NCI-H2196 (cell line): Measurements from ENCODE around the gene BCAR1.
"Not testable (repeated sequence)": the region's sequence is repeated elsewhere in the genome, so short reads cannot be mapped to it uniquely, and the experiment has no call there.

Experiments
- DNase-seq: peaks from one replicate; lab custom pipeline; 2025; ENCODE audit not compliant: unreplicated experiment; lab: John Stamatoyannopoulos, UW

Gene BCAR1

DNA sequence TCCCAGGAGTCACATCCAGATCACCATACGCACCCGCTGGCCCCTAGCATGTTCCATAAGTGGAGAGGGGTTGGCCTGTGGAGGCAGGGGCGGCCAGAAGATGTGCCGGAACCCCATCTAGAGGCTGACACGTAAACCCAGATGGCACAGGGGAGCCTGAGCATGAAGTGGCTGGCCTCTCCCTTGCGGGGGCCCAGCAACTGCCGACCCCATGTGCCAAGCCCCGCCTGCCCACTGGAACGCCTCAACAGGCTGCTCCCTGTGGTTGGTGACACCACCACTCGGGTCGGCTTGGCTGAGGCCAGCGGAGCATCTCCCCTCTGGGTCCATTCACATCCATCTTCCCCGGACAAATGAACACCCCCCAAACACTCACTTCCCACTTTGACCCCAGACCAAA lies 9.5 kb downstream of the BCAR1 start:
- DNase-seq: no peak

DNA sequence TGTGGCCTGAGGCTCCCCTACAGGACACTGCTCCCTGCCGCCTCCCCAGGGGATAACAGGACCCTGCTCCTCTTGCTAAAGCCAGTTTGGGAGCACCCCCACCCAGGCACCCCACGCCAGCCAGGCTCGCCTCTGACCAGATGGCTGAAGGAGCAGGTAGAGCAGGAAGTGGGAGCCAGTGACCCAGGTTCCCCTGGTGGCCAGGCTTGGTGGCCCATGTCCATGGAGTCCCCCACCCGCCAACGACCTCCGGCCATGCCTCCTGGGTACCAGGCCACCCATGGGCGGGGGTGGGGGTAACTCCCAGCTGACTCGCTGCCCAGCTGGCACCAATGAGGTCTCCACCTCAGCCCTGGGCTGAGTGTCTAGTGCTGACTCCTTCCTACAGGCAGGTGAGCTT lies 10.0 kb downstream of the BCAR1 start:
- no peak for DNase-seq

- not testable (repeated sequence) for DNase-seq
Measured at GRCh38 chr16:75240633-75241032, 10.8 kb downstream of the BCAR1 start.

DNA sequence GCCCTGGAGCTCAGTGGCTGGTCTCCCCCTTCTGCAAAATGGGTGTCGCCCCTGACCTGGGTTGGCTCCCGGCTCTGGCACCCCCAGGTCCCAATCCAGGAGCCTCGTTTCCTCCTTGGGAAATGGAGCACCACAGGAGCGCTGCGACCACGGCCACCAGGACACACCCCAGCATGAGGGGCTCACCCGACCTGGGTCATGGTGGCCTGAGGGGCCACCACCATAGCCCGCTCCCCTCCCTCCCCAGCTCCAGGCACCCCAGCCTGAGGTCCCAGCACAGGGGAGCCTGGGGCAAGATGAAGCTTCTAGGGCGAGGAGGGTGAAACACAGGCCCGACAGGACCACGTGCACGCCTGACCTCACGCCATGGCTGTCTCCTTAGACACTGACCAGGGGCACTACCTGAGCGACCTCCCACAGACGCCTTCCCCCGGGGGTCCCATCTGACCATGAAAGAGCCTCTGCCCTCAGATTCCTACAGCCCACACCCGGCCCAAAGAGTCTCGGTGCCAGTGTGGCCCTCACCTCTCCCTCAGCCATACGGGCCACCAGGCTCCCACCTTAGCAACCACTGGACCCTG lies 11.8 kb downstream of the BCAR1 start:
- DNase-seq: no peak

DNA sequence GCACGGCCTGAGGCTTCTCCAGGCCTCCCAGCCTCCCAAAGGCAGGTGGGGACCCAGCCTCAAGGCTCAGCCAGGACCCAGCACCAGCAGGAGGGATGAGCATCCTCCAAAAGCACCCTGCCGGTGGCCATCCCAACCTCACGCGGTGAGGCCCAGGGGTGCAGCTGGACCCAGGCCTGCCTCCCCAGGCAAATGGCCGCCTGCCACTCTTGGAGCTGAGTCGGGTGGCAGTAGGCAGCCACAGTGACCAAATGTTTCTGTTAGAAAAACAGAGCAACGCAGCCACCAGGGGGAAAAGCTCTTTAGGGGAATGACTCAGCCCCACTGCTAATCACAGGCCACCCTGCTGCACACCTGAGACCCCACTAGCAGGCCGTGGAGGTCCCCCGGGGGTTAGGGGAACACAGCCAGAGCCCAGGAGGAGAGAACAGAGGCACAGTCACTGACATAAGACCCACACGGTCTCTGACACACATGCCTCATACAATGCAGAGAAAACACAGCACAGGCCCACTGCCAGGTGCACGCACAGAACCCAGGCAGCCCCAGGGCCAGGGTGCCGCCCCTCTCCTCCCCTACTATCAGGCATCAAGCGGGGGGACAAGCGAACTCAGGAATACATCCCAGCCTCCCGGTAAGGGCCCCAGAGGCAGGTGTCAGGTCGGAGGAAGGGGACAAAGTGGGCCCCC lies 12.4 kb downstream of the BCAR1 start:
- DNase-seq: no peak

GRCh38 chr16:75238132-75238852 lies 13.1 kb downstream of the BCAR1 start:
- no peak for DNase-seq

DNA sequence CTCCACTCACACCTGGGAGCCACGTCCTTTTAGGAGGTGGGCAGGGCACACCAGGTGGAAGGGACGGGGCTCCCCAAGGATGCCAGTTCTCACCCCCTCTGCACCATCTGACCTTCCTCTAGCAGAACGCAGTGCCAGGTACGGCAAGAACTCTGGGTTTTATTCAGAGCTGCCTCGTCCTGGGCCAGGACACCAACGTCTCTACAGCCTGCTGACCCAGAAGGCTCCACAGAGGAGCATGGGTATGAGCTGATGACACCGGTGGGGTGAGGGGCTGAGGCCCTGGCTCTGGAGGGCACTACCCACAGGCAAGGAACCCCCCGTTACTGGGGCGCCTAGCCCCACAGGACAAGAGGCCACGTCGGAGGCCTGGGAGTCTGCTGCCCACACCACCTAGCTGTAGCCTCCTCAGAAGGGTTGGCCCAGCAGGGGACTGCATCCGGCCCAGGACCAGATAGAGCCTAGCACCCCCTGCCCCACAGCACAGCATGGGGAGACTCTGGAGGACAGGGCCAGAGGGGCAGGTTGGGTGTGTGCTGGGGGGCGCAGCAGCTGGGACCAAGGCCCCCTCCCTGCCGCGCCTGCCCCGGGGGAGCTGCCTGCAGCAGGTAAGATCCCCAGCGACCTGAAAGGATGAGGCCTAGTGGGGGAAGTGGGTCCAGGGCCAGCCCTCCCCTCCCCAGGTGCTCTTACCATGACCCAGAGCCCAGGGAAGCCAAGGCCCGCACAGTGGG lies 13.9 kb downstream of the BCAR1 start:
- no peak for DNase-seq

DNA sequence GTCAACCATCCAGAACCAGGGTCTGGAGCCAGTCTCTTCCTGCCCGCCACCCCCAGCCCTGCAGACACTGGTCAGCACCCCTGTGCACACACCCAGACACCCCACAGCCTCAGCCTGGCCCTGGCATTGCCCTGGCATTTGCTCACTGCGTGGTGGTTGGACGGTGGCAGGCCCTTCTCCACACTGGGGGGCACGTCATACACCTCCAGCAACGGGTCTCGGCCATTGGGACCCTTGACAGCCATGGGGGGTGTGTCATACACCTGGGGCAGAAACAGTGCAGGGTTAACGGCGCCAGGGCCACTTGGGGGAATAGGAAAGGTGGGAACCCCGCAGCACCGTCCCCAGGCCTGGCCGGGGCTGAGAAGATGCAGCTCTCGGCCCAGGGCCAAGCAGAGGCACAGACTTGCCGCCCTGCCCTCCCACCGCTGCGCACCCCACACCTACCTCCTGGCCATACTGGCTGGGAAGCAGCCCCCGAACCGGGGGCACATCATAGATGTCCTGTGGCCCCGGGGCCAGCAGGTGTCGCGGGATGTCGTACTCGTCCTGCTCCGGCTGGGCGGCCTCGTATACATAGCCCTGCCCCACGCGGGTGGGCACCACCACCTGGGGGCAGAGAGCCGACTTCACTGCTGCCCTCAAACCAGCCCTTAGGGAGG lies 14.6 kb downstream of the BCAR1 start:
- DNase-seq: no peak

DNA sequence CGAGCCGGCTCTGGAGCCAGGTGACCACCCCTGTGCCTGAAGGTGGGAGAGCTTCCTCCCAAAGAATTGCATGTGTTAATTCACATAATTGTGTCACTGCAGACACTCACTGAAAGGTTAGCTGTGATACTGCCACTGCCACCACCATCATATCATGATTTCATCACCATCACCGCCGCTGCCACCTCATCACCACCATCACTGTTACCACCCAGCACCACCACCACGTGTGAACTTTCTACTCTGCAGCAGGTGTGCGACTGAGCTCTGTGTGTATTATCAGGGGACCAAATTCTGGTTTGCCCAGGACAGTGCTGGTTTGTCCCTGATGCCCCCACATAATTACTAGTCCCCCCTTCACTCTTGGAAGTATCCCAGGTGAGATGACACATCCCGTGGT lies 15.2 kb downstream of the BCAR1 start:
- no peak for DNase-seq

DNA sequence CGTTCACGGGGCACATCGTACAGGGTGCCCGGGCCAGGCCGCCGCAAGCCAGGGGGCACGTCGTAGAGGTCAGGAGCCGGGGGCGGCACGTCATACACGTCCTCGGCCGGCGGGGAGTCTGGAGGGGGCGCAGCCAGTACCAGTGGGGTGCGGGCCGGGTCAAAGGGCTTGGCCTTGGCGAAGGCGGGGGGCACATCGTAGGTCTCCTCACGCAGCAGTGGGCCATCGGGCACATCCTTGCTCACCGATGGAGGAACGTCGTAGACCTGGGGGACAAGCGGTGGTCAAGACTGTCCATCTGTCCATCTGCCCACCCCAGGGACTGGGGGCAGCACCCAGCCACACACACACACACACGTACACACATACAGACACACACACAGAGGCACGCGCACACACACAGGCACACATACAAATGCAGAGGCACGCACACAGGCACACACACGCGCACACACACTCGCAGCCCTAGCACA lies 15.7 kb downstream of the BCAR1 start:
- DNase-seq: no peak

- no peak for DNase-seq
Measured at GRCh38 chr16:75234856-75235696, 16.3 kb downstream of the BCAR1 start.

- no peak for DNase-seq
Measured at GRCh38 chr16:75233611-75233938, 17.8 kb downstream of the BCAR1 start.

DNA sequence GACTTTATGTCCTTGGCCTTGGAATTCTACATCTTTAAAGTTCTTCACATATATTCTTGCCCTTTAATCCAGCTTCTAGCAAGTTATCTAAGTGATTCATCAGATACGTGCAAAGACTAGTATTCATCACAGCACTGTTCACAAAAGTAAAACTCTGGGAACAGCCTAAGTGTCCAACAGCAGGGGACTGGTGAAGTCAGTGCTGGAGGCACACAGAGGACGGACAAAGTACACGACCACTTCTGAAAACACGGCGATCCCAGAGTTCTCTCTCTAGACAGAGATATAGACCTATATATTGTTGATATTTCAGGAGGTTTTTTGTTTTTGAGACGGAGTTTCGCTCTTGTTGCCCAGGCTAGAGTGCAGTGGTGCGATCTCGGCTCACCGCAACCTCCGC lies 19.9 kb downstream of the BCAR1 start:
- DNase-seq: no peak

GRCh38 chr16:75230471-75231110 lies 20.8 kb downstream of the BCAR1 start:
- DNase-seq: no peak

DNA sequence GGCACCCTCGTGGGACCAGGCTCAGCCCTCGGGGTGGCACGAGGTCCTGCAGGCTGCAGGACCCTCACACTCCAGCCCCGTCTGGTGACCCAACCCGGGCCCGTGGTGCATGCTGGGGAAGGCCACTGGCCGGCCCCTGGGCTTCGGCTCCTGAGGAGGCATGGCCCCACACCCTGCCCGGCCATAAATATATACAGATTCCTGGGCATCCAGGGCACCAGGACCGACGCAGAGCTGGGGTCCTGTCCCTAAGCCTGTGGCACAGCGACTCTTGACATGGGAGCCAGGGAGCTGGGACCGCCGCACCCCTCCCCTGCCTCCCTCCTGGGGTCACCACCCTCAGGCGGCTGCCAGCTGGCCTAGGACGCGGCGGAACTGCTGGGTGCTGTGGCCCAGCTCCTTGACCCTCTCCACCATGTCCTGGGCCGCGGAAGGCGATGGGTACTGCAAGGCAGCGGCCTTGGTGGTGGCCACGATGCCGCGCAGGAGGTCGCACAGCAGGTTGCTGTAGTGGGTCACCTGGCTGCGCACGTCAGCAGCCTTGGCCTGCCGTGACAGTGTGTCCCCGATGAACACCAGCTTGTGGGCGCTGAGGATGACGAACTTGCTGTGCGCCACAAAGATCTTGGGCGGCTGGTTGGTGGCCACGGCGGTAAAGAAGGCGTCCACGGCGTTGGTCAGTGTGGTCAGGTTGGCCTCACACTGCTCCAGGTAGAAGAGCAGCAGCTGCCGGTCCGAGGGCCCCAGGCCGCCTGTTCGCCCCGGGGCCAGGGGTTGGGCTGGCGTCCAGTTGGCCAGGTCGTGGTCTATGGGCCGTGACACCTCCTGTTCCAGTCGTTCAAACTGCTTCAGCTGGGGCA lies 22.0 kb downstream of the BCAR1 start:
- no peak for DNase-seq

- no peak for DNase-seq
Measured at GRCh38 chr16:75228143-75228976, 23.1 kb downstream of the BCAR1 start.

DNA sequence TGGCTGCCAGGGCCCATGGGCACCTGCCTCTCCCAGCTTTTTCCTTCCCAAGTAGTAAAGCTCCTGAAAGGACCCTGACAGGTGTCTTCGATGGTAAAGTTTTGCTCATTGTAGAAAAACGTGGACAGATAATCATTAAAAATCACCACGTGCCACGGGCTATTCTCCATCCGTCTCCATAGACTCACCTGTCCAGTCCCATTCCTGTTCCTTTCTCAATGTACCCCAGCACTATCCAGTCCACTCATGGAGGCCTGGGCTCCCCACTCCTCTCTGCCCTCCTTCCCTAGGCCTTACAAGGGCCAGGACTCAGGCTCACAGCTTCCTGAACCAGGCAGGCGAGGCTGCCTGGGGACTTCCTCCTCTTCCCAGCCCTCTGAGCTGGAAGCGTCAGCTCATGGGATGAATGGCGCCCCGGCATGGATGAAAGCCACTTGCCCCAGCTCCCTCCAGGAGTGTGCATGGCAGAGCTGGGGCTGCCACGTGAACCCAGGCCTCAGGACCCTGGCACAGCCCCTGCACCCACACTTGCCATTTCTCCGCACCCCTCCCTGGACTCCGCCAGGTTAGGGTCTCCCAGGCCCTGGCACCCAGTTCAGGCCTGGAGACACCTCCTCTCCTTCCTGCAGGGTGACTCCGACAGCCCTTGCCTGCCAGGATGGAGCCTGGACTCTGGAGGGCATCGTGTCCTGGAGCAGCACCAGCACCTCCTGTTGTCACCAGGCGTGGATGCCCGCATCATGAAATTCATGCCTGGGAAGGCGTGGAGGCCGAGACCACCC lies 23.9 kb downstream of the BCAR1 start:
- no peak for DNase-seq
